H7 (cell line): Measurements from ENCODE around the gene SERHL2. TPM values are rescaled to one million over a fixed set of nuclear protein-coding genes. Genes with fewer than 3 reads are reported as not detected.
"Not testable (repeated sequence)": the region's sequence is repeated elsewhere in the genome, so short reads cannot be mapped to it uniquely, and the experiment has no call there.

ENCODE experiments used
- DNase-seq: peaks from one replicate; pipeline ENCODE4 v3.0.0; 2012
- H3K27me3 ChIP-seq: 2 replicates; pipeline ENCODE4 v1.6.0; 2011; ENCODE audit warnings: mild to moderate bottlenecking, low read length; ENCODE audit not compliant: control insufficient read depth, insufficient read depth
- H3K36me3 ChIP-seq: replicated peaks from 2 replicates; pipeline ENCODE4 v1.5.1; 2011; ENCODE audit warnings: low read length; ENCODE audit not compliant: control insufficient read depth, insufficient read depth
- H3K4me3 ChIP-seq: 2 replicates; pipeline ENCODE4 v1.5.1; 2011; ENCODE audit warnings: low read depth, mild to moderate bottlenecking, control low read depth, low read length, moderate library complexity; ENCODE audit not compliant: insufficient read depth
- total RNA-seq: library from RNA; depleted of rRNA; stranded (reverse); fragments of >200 nt; shearing (Covaris generic); gene quantifications from 2 replicates; pipeline ENCODE4 v1.2.3, GENCODE V29; 2014

The SERHL2 gene
- total RNA-seq, 1 experiment from 2014 or later: 7.5 TPM

GRCh38 chr22:42521228-42521546 lies 32.6 kb upstream of the SERHL2 start:
- no peak overlapping the region for H3K4me3 ChIP-seq
- DNase-seq: no peak
- H3K36me3 ChIP-seq: peaks cover 7% of the 10 kb centered on the region
- no peaks in the 10 kb centered on the region for H3K27me3 ChIP-seq

DNA sequence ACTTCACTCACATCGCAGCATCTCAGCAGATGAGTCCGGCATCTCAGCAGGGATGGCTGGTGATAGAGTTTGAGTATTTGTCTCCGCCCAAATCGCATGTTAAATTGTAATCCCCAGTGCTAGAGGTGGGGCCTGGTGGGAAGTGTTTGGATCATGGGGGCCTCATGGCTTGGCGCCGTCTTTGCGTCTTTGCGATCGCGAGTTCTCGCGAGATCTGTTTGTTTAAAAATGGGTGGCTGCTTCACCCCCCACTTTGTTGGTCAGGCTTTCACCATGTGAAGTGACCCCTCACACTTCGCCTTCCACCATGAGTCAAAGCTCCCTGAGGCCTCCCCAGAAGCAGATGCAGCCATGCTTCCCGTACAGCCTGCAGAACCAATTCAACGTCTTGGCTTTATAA lies 31.2 kb upstream of the SERHL2 start:
- DNase-seq: no peak
- H3K4me3 ChIP-seq: no peak overlapping the region
- no peaks in the 10 kb centered on the region for H3K27me3 ChIP-seq
- H3K36me3 ChIP-seq: peaks cover 2% of the 10 kb centered on the region; the same call in 1 of the 2 replicates

- Histone ChIP-seq H3K27me3 (no peaks in the 10 kb centered on the region; the same call in 1 of the 2 replicates), H3K4me3 (no peak overlapping the region), H3K36me3 (no peaks in the 10 kb centered on the region)
- DNase-seq: peak; percentile 26
Observed at GRCh38 chr22:42528591-42529307, 25.0 kb upstream of the SERHL2 start.

- H3K4me3 ChIP-seq, H3K27me3 ChIP-seq, H3K36me3 ChIP-seq, DNase-seq: not testable (repeated sequence)
Observed at GRCh38 chr22:42529435-42529834, 24.3 kb upstream of the SERHL2 start.

- H3K36me3 ChIP-seq, DNase-seq, H3K4me3 ChIP-seq, H3K27me3 ChIP-seq: not testable (repeated sequence)
Observed at GRCh38 chr22:42531401-42532084, 22.2 kb upstream of the SERHL2 start.

GRCh38 chr22:42533638-42533977 lies 20.1 kb upstream of the SERHL2 start:
- DNase-seq: peak; percentile 15
- no peaks in the 10 kb centered on the region for H3K36me3 ChIP-seq
- no peaks in the 10 kb centered on the region; the same call in 1 of the 2 replicates for H3K27me3 ChIP-seq
- H3K4me3 ChIP-seq: no peak overlapping the region

DNA sequence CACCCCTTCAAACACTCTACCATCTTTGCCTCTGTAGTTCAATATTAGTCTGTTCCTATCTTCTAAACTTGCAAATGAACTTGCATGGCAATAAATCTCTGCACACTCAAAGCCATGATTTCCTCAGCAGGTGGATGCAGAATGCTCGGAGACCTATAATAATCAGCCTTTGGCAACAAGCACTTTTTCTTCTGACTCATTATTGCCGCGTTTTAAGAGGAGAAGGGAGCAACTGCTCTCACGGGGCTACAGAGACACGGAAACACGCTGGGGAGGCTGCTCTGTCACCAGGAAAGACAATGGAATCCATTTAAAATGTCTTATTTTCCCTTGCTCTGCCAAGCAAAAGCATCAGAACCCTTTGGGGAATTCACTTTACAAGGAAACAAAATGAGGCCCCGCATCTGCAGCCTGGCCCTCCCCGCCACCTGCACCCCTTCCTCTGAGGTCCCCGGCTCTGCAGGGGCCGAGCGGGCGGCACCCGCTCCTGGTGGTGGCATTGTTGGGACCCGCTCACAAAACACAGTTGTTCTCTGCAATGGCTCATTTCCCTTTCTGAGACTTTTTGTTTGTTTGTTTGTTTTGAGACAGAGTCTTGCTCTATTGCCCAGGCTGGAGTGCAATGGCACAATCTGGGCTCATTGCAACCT lies 18.5 kb upstream of the SERHL2 start:
- H3K27me3 ChIP-seq, DNase-seq, H3K36me3 ChIP-seq, H3K4me3 ChIP-seq: not testable (repeated sequence)

GRCh38 chr22:42536166-42536565 lies 17.6 kb upstream of the SERHL2 start:
- no peak for DNase-seq
- no peaks in the 10 kb centered on the region for H3K27me3 ChIP-seq
- no peak overlapping the region for H3K4me3 ChIP-seq
- no peaks in the 10 kb centered on the region for H3K36me3 ChIP-seq

- H3K4me3 ChIP-seq, DNase-seq, H3K27me3 ChIP-seq, H3K36me3 ChIP-seq: not testable (repeated sequence)
Observed at GRCh38 chr22:42536634-42537033, 17.1 kb upstream of the SERHL2 start.

- not testable (repeated sequence) for H3K4me3 ChIP-seq, H3K36me3 ChIP-seq, H3K27me3 ChIP-seq, DNase-seq
Observed at GRCh38 chr22:42537199-42537831, 16.4 kb upstream of the SERHL2 start.

- H3K27me3 ChIP-seq, H3K4me3 ChIP-seq, DNase-seq, H3K36me3 ChIP-seq: not testable (repeated sequence)
Observed at GRCh38 chr22:42539236-42539771, 14.5 kb upstream of the SERHL2 start.

- Histone ChIP-seq H3K27me3 (no peaks in the 10 kb centered on the region), H3K36me3 (no peaks in the 10 kb centered on the region), H3K4me3 (no peak overlapping the region)
- DNase-seq: peak; percentile 11
Observed at GRCh38 chr22:42544686-42545085, 9.1 kb upstream of the SERHL2 start.

GRCh38 chr22:42547562-42547961 lies 6.2 kb upstream of the SERHL2 start:
- no peak overlapping the region for H3K4me3 ChIP-seq
- peaks cover 1% of the 10 kb centered on the region; the same call in 1 of the 2 replicates for H3K27me3 ChIP-seq
- no peak for DNase-seq
- no peaks in the 10 kb centered on the region for H3K36me3 ChIP-seq

DNA sequence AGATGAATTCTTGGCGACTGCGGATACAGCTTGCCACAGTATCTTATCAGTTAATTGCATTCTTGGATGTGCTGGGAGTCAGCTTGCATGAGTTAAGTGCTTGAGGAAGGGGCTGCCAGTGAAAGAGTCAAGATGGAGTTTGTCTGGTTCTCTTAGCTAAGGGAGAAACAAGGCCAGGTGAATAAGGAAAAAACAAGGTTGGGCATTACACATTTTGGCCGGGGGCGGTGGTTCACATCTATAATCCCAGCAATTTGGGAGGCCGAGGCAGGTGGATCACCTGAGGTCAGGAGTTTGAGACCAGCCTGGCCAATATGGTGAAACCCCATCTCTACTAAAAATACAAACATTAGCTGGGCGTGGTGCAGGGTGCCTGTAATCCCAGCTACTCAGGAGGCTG lies 5.6 kb upstream of the SERHL2 start:
- H3K36me3 ChIP-seq, DNase-seq, H3K27me3 ChIP-seq, H3K4me3 ChIP-seq: not testable (repeated sequence)
